Measurements from ENCODE around the gene NAPEPLD.

GRCh38 chr7:103140685-103141084 is 8.2 kb downstream of the NAPEPLD start:
- TF ChIP-seq CTCF (IDR thresholded peaks at IDR 0.05) (no peak), POLR2A (IDR thresholded peaks at IDR 0.05) (no peak)
